Measurements from ENCODE around the gene CCL26.
"Not testable (repeated sequence)": the region's sequence is repeated elsewhere in the genome, so short reads cannot be mapped to it uniquely, and the experiment has no call there.

The CCL26 gene

DNA sequence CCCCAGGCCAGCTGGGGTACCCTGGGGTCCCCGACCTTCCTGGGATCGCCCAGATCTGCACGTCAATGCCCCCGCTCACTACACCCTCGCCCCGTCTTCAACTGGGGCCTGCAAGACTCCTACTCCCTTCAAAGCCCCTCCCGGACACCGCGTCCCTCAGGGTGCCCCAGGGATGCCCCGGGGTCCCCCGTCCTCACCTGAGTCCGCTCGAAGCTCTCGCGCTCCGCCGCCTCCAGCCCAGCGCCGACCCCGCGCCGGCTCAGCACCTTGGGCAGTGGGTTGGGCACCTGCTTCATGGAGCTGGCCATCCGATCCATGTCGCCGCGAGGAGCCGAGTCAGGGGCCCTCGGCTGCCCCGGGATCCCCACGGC lies 33.4 kb downstream of the CCL26 start, which contains the start of gene HIP1:
Gene HIP1, minus strand, starts transcription at position 338 of the 371 bp plus-strand sequence. Its CDS starts 21 bp downstream, at position 317.
- no peak for DNase-seq

- no peak for DNase-seq
These were observed 34.0 kb downstream of the CCL26 start for GRCh38 chr7:75737856-75738603.

- no peak for DNase-seq
These were observed 36.2 kb downstream of the CCL26 start for GRCh38 chr7:75735581-75736350.

- no peak for DNase-seq
These were observed 37.2 kb downstream of the CCL26 start for GRCh38 chr7:75734586-75735458.

DNA sequence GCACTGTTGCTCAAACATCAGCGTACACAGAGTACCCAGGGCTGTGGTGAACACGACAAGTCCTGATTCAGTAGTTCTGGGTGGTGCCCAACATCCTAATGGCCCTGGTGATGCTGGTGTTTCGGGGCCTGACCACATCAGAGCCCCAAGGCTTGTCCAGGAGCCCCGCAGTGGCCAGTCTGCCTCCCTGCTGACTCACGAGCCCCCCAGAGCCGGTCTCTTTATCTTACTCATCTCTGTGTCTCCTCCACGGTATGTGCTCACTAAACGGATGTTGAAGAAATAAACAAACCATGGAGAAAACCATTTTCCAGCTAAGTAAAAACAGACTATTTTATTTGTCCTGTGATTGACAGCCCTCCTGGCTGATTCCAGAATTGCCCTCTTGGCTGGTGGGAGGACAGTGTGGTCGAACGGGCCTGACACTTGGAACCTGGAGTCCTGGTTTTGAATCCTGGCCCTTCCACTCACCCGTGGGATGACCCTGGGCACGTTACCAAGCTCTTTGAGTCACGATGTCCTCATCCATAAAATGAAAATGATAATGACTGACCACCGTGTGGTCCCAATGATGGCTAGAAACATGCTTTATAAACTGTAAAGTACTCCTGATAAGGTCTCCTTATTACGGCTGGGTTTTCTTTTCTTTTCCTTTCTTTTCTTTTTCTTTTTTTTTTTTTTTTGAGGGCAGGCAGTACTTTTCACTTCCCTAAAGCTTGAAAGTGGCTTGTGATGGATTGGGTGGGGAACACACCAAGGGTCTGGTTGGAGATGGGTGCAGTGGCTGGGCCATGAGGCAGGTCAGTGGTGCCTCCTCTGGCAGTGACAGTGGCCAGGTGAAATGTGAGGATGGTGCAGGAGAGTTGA lies 39.0 kb downstream of the CCL26 start:
- DNase-seq, result no peak

- DNase-seq, result no peak
These were observed 39.9 kb downstream of the CCL26 start for GRCh38 chr7:75732016-75732521.

DNA sequence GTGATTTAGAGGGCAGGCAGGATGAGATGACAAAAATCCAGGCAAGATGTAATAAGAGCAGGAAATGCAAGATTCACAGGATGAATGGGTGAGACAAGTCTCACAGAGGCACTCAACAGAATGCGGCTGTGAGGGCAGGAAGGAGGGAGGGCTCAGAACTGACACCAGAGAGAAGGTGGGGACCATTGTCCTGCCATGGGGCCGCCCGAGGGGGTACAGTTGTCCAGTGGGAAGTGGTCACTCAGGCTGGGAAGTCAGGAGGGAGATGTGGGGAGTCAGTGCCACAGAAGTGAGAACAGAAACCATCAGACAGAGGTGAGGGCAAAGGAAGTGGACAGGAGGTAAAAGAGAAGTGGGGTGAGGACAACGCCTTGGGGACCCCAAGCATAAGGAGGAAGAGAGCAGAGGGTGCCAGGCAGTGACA lies 42.1 kb downstream of the CCL26 start:
- DNase-seq, result no peak

DNA sequence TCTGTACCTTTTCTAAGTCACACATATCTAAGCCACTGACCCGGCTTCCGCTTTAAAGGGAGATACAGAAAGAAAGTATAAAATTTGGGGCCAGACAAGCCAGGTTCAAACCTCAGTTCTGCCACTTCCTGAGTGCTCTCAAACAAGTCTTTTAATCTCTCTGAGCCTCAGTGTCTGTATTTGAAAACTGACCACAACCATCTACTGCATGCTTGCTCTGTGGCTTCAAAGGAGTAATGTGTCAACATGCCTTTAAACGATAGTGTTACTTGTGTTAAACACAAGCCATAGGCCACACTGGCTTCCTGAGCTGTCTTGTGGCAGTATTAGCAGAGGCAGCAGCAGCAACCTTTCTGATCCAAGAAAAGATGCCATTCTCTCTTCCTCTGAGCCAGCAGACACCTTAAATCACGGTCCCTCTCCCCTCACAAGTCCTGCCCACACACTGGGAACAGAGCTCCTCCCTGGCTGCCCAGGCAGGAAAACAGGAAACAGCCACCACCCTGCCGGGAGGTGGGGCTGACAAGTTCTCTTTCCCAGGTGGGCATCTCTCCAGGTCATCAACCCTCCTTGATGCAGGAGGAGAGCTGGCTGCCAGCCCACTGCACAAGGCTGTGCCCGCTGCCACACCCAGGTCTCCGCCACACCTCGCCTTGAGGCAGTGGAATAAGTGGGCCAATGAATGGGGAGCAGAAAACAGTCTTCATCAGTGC lies 44.0 kb downstream of the CCL26 start:
- DNase-seq, result peak; percentile 60

GRCh38 chr7:75727351-75727750 lies 44.7 kb downstream of the CCL26 start:
- not testable (repeated sequence) for DNase-seq

DNA sequence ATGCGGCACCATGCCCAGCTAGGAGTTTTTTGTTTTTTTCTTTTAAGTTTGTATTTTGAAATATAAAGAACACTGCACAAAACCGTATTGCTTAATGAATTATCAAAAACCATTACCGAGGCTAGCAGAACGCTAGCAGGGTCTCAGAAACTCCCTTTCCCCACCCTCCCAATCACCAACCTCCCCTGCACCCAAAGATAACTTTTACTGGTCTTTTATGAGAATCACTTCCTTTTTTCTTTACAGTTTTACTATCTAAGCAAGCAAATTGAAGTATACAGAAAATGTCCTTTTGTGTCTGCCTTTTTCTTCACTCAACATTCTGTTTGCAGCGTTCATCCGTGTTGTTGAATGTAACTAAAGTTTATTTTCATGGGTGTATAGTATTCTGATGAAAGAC lies 46.7 kb downstream of the CCL26 start:
- no peak for DNase-seq

DNA sequence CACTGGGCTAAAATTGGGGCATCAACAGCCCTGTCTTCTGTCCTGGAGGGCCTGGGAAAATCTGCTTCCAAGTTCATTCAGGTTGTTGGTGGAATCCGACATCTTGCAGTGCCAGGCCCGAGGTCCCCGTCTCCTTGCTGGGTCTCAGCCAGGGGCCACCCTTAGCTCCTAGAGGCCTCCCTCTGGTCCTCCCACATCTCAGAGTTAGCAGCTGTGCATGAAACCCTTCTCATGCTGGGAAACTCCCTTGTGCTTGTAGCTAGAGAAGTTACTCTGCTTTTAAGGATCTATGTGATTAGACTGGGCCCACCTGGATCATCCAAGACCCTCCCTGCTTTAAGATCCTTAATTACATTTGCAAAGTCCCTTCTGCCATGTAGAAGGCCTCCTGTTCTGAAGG lies 48.6 kb downstream of the CCL26 start:
- no peak for DNase-seq

- DNase-seq, result no peak
These were observed 49.6 kb downstream of the CCL26 start for GRCh38 chr7:75722373-75722772.

- DNase-seq, result not testable (repeated sequence)
These were observed 50.1 kb downstream of the CCL26 start for GRCh38 chr7:75721922-75722321.

GRCh38 chr7:75721426-75721825 lies 50.6 kb downstream of the CCL26 start:
- DNase-seq, result no peak

GRCh38 chr7:75719626-75720025 lies 52.4 kb downstream of the CCL26 start:
- no peak for DNase-seq
